NCI-H748 treated with DMSO at 0.1 percent for 48 hours (cell line): ENCODE data around the gene VPS45.
A peak's percentile ranks its signal among the peaks of the same experiment; 100 is the strongest.

Experiments
- DNase-seq: peaks from one replicate; lab custom pipeline; 2025; lab: John Stamatoyannopoulos, UW

VPS45 gene

DNA sequence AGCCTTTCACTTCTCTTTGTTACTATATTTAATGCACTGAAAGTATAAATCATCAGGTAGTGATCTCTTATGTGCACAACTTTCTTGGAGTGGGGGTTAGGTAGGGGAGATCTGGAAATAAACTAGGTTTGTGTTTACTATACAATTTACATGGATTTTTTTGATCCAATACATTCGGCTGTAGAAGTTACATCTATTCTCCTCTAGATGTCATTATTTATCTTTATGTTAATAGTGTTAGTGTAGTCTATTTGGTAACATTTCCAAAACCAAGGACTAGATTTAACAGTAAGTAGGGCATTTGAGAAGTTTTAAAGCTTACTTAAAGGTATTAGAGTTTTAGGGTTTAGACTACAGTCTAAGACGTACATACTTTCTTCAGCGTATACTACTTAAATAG is 5.4 kb downstream of the VPS45 start:
- peak; percentile 17 for DNase-seq

DNA sequence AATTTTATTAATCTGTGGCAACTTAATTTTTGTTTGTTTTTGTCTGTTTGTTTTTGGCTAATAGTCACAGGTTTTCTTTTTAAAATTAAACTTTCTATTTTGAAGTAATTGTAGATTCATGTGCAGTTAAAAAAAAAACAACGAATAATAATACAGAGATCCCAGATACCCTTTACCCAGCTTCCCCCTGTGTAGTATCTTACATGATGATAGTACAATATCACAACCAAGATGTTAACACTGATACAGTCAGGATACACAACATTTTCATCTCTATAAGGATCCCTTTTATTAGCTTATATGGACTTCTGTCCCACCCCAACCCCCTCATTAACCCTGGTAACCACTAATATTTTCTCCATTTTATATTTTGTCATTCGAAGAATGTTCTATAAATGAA is 5.9 kb downstream of the VPS45 start:
- no peak for DNase-seq

DNA sequence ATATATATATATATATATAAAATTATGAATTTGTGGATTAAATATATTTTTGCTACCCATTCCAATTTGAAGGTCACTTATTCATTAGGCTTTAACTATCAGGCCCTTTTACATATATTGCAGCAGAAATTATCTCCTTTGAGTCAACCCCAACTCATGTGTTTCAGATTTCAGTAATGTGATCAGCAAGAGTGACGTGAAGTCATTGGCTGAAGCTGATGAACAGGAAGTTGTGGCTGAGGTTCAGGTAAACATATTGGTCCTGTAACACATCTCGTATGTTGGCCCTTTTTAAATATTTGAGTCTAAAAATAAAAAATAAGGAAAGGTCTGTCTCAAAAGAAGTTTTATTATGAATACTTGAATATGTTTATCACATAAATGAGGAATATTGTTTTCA is 8.5 kb downstream of the VPS45 start:
- no peak for DNase-seq

DNA sequence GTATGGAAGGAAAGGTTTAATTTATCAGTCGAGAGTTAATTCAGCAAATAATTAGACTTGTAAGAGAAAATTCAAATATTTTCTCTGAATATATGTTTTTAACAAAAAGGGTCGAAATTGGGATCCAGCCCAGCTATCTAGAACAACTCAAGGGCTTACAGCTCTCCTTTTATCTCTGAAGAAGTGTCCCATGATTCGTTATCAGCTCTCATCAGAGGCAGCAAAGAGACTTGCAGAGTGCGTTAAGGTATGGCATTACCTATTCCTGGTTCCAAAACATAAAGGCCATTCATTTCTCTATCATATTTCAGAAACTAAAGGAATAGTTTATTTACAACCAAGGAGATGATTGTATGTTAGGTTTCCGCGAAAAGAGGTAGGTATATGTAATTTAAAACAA is 9.4 kb downstream of the VPS45 start:
- DNase-seq = no peak

DNA sequence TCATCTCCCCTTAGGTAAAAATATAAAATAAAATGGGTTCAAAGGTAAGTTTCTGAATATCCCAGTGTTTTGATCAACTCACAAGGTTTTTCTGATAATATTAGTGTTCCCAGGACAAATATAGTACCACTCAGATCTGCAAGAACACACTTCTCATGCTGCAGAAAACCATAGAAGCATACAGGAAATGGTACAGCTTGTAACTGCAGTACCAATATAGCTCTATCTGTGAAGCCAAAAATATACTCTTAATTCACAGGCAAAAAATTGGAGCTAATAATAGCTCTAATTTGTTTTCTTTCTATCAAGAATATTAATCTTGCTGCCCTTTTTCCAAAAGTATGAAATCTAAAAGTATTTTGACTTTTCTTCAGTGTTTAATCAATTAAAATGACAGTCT is 13.2 kb downstream of the VPS45 start:
- DNase-seq = no peak

GRCh38 chr1:150082494-150082893 is 14.9 kb downstream of the VPS45 start:
- DNase-seq = no peak

DNA sequence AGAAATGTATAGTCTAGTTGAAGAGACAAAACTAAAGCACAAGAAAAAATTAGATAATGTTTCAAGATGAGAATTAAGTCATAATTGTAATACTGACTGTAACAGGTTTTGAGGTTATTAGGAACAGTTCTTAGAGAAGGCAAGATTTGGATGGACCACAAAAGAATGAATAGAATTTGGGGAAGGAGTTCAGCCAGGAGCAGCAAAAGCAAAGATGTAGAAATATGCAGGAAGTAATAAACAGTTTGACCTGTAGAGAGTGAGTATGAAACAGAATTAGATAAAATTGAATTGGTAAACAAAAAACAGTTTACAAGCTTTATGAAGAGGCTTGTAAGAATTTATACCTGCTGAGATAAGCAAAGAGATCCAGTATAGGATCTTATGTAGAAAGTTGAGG is 16.3 kb downstream of the VPS45 start:
- no peak for DNase-seq

DNA sequence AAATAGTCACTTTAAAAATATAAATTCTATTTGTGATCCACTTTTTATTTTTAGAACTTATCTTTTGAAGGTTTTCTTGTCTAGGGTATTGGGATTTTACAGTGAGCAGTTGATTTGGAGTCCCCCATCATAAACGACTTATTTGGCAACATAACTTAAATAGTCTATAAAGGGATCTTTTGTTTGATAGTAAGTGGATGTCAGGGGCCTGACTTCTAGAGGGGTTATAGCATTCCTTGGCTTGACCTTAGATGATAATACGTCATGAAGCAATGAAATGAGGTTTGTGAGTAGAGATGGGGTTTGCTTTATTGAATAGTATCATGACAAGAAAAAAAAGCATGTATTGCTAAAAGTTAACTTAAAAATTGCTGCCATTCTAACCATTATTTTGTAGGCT is 17.8 kb downstream of the VPS45 start:
- DNase-seq = no peak

GRCh38 chr1:150087415-150087814 is 19.8 kb downstream of the VPS45 start:
- no peak for DNase-seq

GRCh38 chr1:150089846-150090520 is 22.4 kb downstream of the VPS45 start:
- no peak for DNase-seq

- no peak for DNase-seq
These were observed 24.7 kb downstream of the VPS45 start for GRCh38 chr1:150092180-150092791.

GRCh38 chr1:150093805-150094204 is 26.2 kb downstream of the VPS45 start:
- DNase-seq = no peak

- DNase-seq = no peak
These were observed 27.2 kb downstream of the VPS45 start for GRCh38 chr1:150094734-150095265.

- DNase-seq = peak; percentile 4
These were observed 35.4 kb downstream of the VPS45 start for GRCh38 chr1:150102986-150103385.

DNA sequence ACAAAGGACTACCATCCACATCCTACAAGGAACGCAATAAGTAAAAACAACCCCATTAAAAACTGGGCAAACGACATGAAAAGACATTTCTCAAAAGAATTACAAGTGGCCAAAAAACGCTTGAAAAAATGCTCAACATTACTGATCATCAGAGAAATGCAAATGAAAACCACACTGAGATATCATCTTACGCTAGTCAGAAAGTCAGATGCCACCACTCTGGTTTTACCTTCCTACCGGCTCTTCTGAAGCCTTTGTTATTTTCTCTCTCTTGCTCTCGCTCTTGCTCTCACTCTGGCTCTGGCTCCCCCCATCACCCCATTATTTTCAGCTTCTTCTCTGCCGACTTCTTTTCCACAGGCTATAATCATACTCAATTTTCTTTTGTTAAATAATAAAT is 38.8 kb downstream of the VPS45 start:
- no peak for DNase-seq

GRCh38 chr1:150109586-150109985 is 42.0 kb downstream of the VPS45 start:
- no peak for DNase-seq

DNA sequence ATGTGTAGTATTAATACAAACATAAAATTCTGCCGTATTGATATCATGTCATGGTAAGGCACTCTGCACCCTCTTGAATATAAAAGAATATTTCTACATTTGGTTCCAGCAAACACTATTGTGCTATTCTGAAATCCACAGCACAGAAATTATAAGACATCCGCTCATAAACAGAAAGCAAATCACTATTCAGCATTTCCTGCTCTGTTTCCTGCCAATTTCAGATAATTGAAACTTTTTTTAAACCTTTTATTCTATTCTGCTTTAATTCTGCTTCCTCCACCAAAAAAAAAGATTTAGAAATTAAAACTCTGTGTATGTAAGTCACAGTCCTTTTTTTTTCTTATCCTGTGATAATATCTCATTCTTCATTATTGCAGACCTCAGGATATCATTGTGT is 42.5 kb downstream of the VPS45 start:
- DNase-seq = no peak

- no peak for DNase-seq
These were observed 44.1 kb downstream of the VPS45 start for GRCh38 chr1:150111670-150112069.

DNA sequence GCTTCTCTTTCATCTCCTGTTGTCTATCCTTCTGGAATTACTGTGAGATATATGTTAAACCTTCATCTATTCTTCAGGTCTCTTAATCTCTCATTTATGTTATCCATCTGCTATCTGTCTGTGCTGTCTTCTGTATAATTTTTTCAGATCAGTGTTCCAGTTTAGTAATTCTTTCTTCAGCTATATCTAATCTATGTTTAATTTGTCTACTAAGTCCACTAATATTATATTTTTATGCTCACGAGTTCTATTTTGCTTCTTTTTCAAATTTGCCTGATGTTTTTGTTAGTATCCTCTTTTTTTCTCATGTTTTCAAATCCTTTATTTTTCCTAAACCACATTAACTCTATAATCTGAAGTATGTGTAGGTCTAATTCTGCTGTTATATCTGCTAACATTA is 47.5 kb downstream of the VPS45 start:
- DNase-seq = no peak

- DNase-seq = no peak
These were observed 51.1 kb downstream of the VPS45 start for GRCh38 chr1:150118716-150119115.

GRCh38 chr1:150121236-150121862 is 53.8 kb downstream of the VPS45 start:
- DNase-seq = no peak

GRCh38 chr1:150126811-150127210 is 59.2 kb downstream of the VPS45 start:
- no peak for DNase-seq

DNA sequence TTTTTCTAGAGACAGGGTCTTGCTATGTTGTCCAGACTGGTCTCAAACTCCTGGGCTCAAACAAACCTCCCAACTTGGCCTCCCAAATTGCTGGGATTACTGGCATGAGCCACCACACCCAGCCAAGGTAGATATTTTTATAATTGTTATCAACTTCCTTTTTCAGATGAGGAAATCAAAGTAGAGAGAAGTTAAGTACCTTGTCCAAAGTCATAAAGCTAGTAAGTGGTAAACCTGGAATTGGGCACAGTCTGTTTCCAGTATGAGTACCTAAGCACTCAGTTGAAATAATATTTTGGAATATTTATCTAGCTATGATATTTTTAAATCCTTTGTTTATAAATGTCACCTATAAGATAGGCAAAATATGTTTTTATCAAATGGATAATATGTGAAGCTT is 59.9 kb downstream of the VPS45 start:
- no peak for DNase-seq
